OCI-LY7 (cell line): Measurements from ENCODE around the gene TAF1B.

Experiments
- CTCF ChIP-seq: fragments of 200-600 bp; sonication (generic); conservative IDR thresholded peaks from 2 replicates; pipeline ENCODE4 v1.5.1; 2014; ENCODE audit warnings: mild to moderate bottlenecking, antibody characterized with exemption, low read length, moderate library complexity, mixed read lengths
- EZH2phosphoT487 ChIP-seq: fragments of 200-600 bp; sonication (generic); IDR thresholded peaks from 2 replicates; pipeline ENCODE4 v1.6.1; 2018; ENCODE audit warnings: low read depth, borderline replicate concordance, mild to moderate bottlenecking, mixed run types, antibody characterized with exemption, low read length, moderate library complexity, mixed read lengths

DNA sequence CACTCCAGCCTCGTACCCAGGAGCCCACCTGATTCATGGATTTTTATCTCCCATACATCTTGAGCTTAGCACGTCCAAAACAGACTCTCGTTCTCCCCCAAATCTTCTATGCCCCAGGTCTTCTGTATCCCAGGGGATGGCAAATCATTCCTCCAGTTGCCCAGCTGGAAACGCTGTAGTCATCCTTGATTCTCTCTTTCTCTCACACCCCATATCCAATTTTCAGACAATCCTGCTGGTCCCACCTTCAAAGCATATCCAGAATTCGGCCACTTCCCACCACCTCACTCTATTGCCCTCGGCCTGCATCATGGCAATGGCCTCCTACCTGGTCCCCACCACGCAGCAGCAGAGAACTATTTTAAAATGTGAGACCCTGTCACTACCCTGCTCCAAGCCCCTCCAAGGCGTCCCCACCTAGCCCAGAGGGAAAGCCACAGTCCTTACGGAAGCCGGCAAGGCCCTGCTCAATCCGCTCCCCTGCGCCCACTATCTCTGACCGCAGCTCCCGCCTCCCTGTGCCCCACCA, 106.8 kb downstream of the TAF1B start:
- no peak for TF ChIP-seq EZH2phosphoT487
- TF ChIP-seq CTCF: no peak
